COLO668 (cell line): ENCODE measurements around the gene KREMEN1.
A peak's percentile ranks its signal among the peaks of the same experiment; 100 is the strongest.

Experiments used
- DNase-seq: peaks from one replicate; lab custom pipeline; 2025; ENCODE audit not compliant: unreplicated experiment; lab: John Stamatoyannopoulos, UW

The KREMEN1 gene

DNA sequence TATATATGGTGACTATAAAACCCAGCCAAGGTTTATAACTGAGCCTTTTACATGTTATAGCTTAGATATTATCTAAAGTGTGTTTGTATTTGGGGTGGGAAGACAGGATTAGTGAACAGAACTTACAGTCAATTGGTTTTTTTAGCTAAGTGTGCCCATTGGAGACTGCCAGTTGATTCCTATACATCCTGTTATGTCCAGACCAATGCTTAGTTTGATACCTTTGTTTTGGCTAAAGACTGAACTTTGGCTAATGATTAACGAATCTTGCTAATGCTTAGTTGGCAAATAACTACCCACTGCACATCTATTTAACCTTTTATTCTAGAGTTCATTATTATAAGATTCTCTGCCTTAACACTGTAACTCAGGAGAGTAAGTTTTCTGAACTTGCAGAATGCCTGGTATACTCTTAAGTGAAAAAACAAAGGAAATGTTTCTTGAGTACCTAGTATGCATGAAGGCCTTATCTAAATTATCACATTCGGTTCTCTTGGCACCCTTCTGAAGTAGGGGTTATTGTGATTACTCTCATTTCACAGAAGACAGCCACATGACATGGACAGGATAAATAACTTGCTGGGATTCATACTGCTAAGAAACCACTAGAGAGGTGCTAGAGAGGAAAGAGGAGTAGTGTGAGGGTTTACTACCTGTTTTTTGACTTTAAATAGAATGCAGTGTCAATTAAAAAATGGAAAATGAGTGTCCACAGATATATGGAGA is 54.0 kb downstream of the KREMEN1 start:
- no peak for DNase-seq

DNA sequence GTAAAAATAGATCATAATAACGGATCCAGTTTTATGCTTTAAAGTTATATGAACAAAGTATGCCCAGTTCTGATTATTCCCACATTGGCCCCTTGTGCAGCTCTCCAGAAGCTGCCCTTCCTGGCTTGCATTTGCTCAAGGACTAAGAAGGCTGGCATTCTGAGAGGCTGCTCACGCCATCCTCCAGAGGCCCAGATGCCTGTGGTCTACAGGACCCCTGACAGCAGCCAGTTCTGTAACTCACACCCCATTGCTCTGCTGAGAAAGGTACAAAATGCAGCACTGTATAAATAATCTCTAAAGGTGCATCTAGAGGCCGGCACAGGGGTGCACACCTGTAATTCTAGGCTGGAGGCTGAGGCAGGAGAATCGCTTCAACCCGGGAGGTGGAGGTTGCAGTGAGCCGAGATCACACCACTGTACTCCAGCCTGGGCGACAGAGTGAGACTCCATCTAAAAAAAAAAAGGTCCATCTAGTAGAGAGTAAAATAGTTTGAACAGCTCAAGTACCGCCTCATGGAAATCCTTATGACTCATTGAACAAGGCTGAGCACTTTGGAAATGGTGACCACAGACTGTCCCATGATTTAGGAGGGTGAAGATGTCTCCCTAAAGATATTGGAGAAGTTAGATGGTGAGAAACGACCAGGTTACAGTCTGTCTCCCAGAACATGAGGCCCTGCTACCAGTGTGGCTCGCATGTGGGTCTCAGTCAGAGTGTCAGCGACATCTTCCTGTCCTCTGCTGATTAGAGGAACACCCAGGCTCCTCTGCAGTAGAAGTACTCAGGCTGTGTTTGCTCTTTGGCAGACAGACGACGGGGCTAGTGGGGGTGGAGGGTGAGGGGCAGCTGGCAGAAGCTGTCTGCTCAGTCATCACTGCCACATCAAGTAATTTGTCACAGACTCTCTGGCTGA is 56.3 kb downstream of the KREMEN1 start:
- peak; percentile 69 for DNase-seq

DNA sequence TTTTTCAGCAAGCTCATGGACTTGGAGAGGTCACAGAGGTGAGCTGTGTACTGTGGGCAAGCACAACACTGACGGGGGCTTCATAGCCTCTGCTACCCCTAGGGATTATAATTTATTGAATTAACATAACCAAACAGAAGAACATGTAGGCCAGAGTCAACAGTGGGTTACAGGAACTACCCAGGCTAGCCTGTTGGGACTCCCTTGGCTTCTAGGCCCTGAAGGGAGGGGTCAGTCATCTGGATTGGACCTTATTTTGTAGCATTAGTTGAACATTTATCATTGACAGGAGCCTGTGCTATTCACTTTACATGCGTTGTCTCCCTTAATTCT is 56.9 kb downstream of the KREMEN1 start:
- peak; percentile 45 for DNase-seq

DNA sequence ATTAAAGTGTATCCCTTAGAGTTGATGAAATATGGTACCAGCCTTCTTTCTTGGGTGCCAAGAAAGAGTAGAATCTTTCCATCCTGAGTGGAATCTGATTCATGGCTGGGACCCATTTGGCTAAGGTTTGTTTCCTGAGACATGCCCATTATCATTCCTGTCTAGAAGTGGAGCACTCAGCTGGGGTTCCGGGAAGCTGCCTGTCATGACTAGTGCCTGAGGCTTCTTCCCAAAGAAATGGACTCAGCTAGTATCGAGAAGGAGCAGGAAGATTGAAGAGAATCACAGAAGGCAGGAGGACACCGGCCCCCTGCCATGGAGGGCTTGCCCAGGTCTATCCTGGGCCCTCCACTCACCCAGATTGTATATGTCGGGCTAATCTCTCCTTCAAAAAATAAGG is 57.6 kb downstream of the KREMEN1 start:
- no peak for DNase-seq

DNA sequence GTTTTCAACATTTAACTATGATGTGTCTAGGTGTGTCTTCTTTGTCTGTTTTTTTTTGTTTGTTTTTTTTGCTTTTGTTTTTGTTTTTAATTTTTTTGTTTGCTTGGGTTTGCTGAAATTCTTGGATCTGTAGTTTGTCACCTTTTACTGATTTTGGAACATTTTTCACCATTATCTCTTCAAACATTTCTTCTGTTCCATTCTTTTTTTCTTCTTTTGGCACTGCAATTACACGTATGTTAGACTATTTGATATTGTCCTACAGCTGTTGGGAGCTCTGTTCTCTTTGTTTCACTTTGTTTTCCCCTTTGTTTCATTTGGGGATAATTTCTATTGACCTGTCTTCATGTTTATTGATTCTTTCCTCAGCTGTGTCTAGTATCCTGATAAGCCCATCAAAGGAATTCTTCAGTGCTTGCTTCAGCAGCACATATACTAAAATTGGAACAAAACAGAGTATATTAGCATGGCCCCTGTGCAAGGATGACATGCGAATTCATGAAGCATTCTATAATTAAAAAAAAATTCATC is 60.8 kb downstream of the KREMEN1 start:
- no peak for DNase-seq

DNA sequence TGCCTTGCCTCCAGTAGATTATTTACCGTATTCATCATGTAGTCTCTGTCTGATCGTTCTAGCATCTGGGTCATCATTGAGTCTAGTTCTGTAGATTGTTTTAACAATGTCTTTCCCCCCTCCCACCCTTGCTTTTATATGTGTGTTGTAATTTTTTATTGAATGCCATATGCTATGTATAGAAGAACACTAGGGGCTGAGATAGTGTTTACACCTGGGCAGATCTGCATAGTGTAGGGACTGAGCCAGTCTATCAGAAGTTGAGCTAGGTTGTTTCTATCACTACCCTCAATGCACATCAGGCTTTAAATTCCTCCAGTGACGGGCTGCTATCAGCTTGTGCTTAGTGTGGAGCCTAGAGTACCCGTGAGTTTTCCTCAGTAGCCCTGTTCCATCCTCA is 61.6 kb downstream of the KREMEN1 start:
- no peak for DNase-seq

DNA sequence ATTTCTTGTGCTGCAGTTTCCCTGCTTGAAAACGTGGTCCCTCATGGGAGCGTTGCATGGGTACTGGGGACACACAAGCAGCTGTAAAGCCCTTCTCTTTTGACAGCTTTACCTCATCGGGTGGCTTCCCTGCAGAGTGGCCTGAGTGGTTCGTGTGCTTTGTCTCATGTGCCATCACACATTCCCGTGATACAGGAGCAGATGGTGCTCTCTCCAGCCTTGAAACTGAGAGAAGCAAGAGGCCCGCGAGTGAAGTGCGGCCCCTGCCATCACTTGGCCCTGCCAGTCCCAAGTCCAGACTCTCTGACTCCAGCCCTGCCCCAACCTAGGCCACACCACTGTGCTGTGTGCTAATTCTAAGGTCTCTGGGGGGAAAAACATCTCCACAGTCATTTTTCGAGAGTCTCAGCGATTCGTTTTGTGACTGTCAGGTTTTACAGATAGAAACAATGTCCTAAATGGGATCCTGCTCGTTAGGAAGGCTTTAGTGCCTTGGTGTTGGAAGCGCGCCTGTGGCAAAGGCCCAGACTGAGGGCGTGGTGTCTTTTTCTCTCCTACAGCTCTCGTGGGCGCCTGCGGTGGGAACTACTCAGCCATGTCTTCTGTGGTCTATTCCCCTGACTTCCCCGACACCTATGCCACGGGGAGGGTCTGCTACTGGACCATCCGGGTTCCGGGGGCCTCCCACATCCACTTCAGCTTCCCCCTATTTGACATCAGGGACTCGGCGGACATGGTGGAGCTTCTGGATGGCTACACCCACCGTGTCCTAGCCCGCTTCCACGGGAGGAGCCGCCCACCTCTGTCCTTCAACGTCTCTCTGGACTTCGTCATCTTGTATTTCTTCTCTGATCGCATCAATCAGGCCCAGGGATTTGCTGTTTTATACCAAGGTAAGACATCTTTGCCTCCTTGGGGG is 64.2 kb downstream of the KREMEN1 start:
- DNase-seq = peak; percentile 47

DNA sequence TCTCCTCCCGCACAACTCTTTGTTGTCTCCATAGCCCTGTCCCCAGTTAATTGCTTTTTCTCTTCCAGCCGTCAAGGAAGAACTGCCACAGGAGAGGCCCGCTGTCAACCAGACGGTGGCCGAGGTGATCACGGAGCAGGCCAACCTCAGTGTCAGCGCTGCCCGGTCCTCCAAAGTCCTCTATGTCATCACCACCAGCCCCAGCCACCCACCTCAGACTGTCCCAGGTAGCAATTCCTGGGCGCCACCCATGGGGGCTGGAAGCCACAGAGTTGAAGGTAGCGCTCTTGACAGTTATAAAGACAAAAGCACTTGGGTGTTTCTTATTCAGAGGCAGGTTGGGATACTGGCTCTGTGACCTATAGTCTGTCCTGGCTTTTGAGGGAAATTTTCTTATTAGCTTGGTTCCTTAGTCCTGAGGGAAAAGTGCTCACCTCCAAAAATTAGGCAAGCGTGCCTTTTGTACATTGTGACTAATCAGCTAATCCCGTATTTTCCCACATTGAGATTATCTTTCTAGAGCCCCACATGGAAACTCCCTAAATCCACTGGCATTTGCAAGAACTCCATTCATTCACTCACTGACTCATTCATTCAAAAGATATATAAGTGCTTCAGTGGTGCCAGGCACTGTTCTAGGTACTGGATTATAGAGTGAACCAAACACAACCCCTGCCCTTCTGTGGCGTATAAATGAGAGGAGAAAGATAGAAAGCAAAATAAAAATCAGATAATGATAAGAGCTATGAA is 65.9 kb downstream of the KREMEN1 start:
- DNase-seq = no peak

DNA sequence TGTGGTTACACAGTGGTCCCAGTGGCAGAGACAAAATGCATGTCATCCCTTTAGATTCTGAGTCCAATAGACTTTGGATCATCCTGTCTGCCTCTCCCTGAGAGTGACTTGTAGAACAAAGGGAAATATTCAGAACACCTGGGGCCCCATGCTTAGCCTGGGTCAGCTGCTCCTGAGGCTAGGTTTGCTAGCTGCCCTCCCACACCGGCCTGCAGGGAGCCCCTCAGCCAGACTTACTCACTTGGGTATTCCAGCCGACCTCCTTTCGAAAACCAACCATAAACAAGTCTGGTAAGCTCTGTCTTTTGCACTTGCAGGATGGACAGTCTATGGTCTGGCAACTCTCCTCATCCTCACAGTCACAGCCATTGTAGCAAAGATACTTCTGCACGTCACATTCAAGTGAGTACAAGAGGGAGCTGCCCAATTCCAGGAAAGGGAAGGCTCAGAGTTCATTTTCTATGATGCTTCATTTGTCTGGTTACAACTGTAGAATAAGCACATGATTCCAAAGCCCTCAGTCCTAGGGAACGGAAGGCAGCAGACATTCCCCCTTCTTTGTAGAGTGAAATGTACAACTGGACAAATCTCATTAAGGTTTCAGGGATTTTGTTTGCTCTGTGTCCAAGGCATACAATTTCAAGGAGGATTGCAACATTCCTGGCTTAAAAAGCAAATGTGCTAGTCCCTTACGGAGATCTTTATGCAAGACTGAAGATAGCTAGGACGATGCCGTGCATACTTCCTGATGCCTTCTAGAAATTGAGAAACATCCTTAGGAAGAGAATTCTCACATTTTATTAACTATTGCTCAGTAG is 67.3 kb downstream of the KREMEN1 start:
- no peak for DNase-seq

DNA sequence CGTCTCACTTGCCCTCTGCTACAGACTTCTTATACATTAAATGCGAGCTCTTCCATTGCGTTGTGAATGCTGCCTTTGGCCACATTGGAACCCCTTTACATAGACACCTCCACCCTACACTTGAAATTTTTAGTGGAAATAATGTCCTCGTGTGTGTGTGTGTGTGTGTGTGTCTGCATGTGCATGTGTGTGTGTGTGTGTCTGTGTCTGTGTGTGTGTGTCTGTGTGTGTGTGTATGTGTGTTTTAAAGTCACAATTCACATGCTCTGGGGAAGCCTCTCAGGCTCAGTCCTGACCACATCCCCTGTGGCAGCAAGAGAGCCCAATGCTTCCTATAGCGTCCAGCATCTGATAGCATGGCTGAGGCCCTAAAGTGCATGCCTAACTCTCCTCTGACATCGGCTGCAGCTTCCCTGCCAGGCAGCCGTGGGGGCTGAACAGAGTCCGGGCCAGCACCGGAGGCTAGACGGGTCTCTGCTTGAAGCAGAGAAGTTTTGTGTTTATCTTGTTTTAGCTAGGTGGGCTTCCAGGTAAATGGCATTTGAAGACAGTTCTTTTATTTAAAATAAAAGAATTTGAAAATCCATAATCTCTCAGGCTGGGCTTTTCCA is 68.3 kb downstream of the KREMEN1 start:
- no peak for DNase-seq

DNA sequence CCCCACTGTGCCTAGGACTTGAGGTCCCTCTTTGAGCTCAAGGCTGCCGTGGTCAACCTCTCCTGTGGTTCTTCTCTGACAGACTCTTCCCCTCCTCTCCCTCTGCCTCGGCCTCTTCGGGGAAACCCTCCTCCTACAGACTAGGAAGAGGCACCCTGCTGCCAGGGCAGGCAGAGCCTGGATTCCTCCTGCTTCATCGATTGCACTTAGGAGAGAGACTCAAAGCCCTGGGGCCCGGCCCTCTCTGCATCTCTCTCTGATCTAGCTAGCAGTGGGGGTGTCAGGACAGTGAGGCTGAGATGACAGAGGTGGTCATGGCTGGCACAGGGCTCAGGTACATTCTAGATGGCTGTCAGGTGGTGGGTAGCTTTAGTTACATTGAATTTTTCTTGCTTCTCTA is 69.3 kb downstream of the KREMEN1 start:
- DNase-seq = no peak

DNA sequence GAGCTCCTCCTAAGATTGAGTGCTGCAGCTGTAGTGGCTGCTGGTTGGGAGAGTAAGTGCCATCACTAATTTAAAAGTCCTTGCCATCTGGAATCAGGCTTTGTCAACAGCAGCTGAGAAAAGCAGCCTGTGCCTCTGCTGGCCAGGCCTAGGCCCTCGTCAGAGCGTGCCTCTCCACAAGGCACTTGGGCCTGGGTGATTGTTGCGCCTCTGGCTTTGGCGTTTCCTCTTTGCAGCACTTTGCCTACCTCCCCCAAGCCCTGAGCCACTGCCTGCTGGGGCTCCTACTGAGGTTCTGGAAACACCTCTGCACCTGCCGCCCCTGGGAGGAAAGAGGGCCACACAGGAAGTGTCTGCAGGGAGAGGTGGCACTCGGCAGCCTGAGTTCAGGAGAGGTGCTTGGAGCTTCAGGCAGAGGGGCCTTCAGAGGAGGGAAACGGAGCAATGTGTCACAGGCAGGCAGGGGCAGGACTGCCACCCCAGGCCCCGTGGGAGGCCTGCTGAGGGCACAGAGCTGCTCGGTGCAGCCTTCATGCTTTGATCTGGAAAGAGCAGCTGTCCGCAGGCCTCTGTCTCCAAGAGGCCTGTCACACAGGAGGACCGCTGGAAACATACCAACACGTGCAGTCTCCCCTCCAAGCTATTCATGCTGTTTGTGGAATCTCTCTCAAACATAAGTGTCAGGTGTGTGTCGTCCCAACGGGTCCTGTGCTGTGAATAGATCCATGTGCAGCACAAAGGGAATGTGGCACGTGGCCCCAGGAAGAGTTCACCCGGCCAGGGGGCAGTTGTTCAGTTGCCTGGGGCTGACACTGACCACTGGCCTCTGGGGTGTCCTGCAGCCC is 71.3 kb downstream of the KREMEN1 start:
- DNase-seq = peak; percentile 77

DNA sequence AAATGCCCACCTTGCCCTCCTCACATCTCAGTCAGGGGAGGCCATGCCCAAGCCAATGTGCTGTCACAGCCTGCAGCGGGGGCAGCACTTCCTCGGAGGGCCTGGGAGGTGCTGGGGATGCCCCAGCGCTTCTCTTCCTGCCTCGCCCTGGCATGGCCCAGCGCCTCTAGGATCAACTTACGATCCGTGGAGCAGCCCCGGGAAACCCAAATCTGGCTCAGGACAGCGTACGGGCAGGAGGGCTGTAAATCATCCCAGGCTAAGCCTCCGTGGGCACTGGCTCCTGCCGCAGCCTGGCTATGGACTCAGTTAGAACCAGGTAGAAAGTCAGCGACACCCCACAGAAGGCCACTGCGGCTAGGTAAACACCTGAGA is 71.9 kb downstream of the KREMEN1 start:
- peak; percentile 11 for DNase-seq

DNA sequence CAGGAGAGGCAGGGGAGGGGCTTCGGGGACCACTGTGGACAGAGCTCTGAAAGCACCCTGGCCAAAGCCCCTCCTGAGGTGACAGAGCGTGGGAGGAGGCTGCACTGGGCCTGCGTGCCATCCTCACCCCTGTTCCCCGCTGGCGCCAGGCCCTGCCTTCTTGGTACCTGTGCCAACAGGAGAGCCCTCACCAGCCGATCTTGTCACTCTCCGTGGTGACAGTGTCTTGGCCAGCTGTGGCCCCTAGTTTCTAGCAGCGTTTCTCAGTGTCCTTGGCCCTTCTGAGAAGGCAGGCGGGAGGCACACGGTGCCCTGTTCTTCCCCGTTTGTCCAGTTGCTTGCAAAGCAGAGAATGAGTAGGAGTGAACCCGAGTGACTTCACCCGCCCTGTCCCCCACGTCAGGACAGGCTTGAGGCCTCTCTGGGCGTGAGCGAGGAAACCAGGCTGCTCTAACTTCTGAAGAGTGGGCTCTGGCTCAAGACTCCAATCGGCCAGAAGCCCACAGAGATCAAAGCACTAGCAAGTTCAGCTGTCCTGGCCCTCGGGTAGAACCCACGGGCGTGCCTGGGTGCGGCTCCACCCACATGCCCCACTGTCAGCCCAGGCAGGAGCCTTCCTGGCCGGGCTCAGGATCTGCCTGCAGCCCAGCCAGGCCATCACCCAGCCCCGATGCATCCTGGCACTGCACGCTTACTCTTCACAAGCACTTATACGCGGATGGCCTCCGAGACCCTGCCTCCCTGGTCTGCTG is 72.7 kb downstream of the KREMEN1 start:
- DNase-seq = peak; percentile 47

DNA sequence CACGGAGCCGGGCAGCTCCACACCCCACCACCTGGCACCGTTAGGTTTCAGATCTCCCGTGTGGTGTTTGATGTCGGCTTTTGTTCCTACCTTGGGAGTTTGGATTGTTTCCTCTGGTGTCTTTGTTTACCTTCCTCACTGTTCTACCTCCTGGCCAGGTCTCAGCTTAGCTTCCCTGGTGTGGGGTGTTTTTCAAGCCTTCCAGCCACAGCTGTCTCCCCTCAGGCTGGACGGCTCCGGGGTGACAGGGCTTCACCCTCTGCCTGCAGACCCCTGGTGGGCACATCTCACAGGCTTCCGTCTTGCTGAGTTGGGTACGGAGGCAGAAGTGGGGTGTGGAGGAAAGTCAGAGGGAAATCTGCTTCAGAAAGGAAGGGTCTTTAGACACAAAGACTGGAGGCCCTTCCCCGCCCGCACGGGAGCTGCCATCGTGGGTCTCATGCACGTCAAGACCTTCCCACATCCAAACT is 73.3 kb downstream of the KREMEN1 start:
- no peak for DNase-seq

DNA sequence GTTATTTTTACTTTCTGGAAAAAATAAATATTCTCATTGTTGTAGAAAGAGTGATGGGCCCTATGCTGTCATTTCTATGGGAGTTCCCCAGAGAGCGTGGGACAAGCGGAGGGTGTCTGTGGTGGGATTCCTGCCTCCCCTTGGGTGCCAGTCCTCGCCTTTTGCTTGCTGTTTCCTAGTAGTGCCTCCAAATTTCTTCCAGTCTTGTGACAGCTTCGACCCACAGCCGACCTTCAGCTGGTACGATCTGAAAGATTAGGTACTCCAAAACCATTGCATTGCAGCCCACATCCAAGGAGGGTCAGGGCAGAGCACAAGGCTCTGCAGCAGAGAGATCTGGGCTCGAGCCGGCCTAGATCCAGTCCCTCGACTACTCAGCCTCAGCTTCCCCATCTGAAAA is 73.9 kb downstream of the KREMEN1 start:
- no peak for DNase-seq

DNA sequence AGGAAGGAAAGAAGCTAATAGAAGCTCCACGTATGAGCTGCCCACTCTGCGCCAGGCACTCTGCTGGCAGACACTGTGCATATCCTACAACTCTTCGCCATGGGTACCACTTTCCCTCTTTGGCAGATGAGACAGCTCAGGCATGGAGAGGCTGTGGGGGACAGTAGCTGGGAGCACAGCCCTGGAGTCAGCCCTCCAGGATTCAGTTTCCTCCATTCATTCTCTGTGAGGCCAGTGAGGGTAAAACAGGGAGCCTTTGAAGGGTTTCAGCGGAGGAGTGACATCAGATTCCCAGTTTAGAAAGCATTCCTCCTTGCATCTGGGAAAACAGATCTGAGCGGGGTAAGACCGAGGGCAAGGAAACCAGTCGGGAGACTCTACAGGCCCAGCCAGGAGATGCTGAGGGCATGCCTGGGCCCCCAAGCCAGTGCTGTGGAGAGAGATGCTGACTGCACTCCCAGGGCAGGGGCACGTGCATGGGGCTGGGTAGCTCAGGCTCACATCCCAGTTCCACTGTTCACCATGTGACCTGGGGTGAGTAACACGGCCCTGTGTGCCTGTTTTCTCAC is 74.6 kb downstream of the KREMEN1 start:
- DNase-seq = no peak
